LNCAP (cell line): ENCODE results near the gene SLC7A1.

Source experiments
- CTCF ChIP-seq: fragments of 450-650 bp; IDR thresholded peaks from 2 replicates; pipeline ENCODE4 v1.5.1; 2017; ENCODE audit warnings: mild to moderate bottlenecking

SLC7A1 gene

GRCh38 chr13:29521336-29521735, 74.2 kb downstream of the SLC7A1 start:
- no peak for TF ChIP-seq CTCF

GRCh38 chr13:29520671-29521070, 74.8 kb downstream of the SLC7A1 start:
- no peak for TF ChIP-seq CTCF

- no peak for TF ChIP-seq CTCF
Observed at GRCh38 chr13:29519921-29520320, 75.6 kb downstream of the SLC7A1 start.

- TF ChIP-seq CTCF: no peak
Observed at GRCh38 chr13:29516880-29517279, 78.6 kb downstream of the SLC7A1 start.

GRCh38 chr13:29516012-29516411, 79.5 kb downstream of the SLC7A1 start:
- no peak for TF ChIP-seq CTCF

DNA sequence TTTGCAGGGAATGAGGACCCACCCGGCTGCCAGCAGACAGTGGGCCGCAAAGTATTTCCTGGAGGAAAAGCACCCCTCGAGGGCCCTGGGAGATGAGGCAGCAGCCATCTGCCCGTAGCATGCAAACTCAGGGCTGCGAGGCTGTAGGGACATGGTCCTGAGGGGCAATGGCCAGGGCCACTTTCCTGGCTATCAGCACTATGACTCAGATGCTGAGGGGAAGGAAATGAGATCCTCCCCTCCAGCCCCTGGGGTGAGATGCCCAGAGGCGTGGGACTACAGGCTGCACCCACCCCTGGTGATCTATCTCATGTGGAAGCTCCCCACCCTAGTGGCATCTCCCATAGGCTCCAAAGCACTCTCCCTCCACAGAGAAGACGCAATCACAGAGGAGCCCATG, 80.1 kb downstream of the SLC7A1 start:
- no peak for TF ChIP-seq CTCF

DNA sequence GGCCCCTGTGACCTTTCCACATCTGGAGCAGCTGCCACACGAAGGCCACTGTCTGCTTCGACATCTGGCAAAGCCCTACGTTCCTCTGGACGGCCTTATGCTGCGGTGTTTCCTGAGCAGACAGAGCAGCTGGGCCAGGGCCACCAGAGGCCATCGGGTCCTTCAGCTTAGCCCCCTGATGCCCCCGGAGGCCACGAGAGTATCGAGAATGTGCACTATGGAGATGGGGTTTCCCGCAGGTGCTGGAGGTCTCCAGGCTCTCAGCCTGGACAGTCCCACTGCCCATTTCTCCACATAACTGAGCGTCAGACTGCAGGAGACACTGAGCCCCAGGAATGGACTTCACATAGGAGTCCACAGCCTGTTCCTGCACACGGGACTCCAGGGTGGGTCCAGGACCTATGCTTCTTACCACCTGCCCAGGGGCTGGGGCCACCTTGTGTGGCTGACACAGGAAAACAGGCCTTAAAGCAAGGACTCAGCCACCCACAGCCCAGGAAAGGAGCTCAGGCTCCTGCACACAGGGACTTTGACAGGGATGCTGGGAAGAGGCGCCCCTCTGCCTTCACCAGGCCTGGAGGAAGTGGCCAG, 80.7 kb downstream of the SLC7A1 start:
- no peak for TF ChIP-seq CTCF
